Stimulated activated CD4-positive, alpha-beta T cell treated with anti-CD3 and anti-CD28 coated beads, Interleukin-12 subunit alpha, Interleukin-12 subunit beta, amount 100 ng/mL, for 24 hours (primary cell): Measurements from ENCODE around the gene ZNF609.
"Not testable (repeated sequence)": the region's sequence is repeated elsewhere in the genome, so short reads cannot be mapped to it uniquely, and the experiment has no call there.

ENCODE experiments used
- DNase-seq, 2 experiments: peaks; one replicate each; pipeline ENCODE4 v3.0.0-alpha.2; 2020; ENCODE audit warnings: low read depth in 2 of 2

Gene ZNF609

DNA sequence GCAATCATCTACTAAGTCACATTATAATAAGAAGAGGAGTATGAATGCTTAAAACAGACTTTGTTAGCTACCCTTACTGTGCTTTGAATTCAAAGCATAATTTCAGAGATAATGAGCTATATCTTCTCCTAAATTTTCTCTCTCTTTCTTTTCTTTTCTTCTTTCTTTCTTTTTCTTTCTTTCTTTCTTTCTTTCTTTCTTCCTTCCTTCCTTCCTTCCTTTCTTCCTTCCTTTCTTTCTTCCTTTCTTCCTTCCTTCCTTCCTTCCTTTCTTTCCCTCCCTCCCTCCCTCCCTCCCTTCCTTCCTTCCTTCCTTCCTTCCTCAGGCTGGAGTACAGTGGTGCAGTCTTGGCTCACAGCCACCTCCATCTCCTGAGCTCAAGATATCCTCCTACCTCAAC is 184.4 kb downstream of the ZNF609 start:
- DNase-seq: not testable (repeated sequence)

- no peak for DNase-seq
Measured at GRCh38 chr15:64645995-64646394, 185.6 kb downstream of the ZNF609 start.

DNA sequence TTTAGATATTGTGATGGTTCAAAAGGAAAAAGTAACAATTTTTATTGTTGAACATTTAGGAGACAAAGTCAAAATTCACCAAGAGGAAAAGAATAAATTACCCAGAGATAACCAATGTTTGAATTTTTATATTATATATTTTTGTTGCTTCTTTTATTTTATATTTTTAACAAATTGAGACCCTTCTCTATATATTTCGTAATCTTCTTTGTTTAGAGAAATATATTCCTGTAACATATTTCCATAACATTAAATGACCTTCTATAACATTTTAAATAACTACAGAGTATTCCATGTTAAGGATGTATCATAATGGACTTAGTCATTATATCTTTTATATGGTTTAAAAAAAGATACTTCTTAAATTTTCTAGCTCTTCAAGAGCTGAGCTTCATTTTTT is 187.0 kb downstream of the ZNF609 start:
- no peak for DNase-seq

DNA sequence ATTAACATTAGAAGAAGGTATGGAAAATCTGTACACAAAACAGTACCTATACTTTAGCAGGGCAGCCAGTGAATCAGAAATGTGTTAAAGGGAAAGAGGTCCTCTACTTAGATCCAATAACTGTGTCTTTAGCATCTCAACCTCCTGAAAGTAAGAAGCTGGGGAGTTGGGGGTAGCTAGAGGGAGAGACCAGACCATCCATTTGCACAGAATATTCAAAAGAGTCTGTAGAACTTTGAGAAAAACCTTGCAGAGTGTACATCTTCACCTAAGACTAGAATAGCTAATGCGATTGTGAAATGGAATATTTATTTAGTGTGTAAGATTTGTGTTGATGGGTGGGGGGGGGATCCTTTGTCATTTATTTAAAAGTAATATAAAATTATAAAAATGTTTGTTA is 190.2 kb downstream of the ZNF609 start:
- DNase-seq: no peak

- no peak for DNase-seq
Measured at GRCh38 chr15:64651601-64652191, 191.3 kb downstream of the ZNF609 start.

DNA sequence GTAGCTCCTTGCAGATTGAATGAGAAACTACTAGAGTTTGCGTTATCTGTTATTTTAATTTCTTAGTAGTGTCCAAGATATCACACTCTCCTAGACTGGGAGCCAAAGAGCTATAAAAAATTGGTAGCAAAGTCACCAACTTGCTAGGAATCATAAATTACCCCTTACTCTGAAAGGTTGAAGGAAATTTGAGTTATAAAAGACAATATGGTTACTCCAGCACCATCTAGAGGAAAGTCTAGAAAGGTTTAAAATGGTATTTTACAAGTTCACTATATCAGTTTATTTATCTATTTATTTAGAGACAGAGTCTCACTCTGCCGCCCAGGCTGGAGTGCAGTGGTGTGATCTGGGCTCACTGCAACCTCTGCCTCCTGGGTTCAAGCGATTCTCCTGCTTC is 193.4 kb downstream of the ZNF609 start:
- no peak for DNase-seq

- no peak for DNase-seq
Measured at GRCh38 chr15:64656508-64656907, 196.1 kb downstream of the ZNF609 start.

GRCh38 chr15:64665179-64665578 is 204.8 kb downstream of the ZNF609 start:
- DNase-seq: no peak

GRCh38 chr15:64667736-64668161 is 207.4 kb downstream of the ZNF609 start:
- no peak for DNase-seq

DNA sequence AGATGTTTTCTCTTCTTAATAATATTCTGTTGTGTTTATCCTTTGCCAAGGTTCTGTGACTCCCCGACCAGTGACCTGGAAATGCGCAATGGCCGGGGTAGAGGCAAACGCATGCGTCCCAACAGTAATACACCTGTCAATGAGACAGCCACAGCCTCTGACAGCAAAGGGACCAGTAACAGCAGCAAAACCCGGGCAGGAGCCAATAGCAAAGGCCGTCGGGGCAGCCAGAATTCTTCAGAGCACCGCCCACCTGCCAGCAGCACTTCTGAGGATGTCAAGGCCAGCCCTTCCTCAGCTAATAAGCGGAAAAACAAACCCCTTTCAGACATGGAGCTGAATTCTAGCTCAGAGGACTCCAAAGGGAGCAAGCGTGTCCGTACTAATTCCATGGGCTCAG is 213.5 kb downstream of the ZNF609 start:
- no peak for DNase-seq

DNA sequence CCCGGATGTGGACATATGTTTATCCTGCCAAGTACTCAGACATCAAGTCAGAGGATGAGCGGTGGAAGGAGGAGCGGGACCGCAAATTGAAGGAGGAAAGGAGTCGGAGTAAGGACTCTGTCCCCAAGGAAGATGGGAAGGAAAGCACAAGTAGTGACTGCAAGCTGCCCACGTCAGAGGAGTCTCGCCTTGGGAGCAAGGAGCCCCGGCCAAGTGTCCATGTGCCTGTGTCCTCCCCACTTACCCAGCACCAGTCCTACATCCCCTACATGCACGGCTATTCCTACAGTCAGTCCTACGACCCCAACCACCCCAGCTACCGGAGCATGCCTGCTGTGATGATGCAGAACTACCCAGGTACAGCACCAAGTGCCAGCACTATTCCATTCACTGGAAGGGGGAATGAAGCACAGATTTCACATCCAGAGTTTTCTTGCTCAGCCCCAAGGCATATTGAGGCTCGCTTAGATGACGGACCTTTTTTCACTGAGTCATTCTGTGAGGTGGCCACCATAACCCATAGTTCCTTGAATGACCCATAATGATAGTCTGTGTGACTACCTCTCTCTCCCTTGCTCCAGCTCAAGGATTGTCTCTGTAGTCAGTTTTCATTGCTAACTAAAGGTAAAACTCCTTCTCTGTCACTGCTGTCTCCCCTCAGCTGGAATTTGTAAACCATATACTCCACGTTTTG is 217.9 kb downstream of the ZNF609 start:
- no peak for DNase-seq

- DNase-seq: no peak
Measured at GRCh38 chr15:64680097-64680496, 219.7 kb downstream of the ZNF609 start.

DNA sequence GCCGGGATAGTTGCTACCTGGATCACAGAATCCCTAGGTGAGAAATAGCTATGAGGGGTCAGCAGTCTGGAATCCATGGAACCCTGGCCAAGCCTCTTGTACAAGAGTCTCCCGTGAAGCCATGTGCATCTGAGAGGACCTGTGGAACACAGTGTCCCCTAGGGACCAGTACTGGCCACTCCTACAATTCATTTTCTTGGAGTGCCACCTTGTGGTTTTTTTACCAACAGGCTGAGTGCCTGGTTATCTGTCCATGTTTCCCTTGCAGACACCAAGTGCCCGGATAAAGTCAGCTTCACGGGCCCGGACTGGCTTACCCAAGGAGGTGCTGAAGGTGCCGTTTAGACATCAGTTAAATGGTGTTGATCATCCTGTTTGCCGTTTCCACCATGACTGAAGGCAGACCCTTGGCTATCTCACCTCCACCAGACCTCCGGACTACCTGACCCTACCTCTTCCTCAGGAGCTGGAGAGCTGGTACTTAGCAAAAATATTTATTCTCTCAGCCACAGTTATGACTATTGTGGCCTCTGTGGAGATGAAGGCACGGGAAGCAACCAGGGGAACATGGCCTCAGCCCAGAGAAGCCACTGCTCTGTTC is 221.1 kb downstream of the ZNF609 start:
- no peak for DNase-seq

DNA sequence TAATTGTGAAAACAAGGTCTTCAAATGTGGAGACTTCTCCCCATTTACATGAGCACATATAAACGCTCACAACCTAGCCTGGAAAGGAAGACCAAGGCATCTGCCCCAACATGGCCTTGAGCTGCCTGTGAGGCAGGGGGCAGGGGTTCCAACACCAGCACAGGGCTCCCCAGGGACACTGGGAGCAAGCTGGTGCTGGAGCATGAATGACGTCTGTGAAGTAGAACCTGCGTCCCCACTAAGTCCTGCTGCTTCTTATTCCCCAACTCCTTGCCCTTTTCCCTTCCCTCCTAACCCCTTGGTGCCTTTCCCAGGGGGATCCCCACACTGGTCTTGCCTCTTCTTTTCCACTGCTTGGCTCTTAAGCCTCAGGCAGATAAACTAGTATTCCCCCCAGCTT is 221.9 kb downstream of the ZNF609 start:
- no peak for DNase-seq

GRCh38 chr15:64683378-64683777 is 223.0 kb downstream of the ZNF609 start:
- DNase-seq: no peak

DNA sequence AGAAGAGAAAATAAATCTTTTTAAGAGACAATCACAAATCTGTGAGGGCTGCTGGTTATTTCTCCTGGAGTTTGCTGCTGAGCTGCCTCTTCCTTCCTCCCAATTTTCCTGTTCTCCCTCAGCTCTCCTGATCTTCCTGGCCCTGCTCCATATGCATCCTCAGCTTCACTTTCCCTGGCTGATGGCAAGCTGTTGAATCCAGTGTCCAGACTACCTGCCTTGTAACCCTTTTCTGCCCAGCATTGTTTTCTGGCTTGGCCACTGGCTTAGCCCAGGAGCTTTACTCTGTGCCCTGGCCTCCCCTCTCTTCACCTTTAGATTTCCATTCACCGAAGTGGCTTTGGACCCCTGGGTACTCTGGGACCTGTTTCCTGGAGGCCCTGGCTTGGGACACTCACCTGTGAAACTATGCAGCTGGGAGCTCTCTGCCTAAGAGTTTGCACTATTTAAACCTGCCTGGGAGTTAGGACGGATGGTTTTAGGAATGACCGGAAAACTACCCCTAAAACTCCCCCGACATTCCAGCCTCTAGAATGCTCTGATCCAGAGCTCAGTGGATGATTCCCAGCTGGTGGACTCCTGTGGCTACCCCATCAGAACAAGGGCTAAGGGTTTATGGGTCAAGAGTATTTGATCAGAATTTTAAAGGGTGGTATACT is 225.0 kb downstream of the ZNF609 start:
- DNase-seq: no peak

GRCh38 chr15:64686130-64686735 is 225.9 kb downstream of the ZNF609 start:
- DNase-seq: no peak

- no peak for DNase-seq
Measured at GRCh38 chr15:64687172-64687571, 226.8 kb downstream of the ZNF609 start.

DNA sequence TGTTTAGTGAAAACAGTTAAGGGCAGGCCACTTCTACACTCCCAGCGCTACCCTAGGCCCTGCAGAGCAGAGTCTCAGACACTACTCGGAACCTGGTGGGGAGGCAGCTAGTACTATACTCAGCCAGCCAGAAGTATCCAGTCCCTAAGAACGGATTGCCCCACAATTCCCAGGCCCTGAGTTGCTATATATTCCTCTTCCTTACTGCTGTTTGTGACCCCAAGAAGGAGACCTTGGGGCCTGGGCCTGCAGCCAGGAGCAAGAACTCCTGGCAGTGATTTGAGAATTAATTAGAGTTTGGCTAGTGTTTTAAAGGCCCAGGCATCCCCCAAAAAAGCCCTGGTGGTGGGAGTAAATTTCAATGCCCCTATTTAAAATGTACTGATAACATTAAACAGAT is 227.3 kb downstream of the ZNF609 start:
- no peak for DNase-seq

GRCh38 chr15:64688770-64689169 is 228.4 kb downstream of the ZNF609 start:
- DNase-seq: no peak

DNA sequence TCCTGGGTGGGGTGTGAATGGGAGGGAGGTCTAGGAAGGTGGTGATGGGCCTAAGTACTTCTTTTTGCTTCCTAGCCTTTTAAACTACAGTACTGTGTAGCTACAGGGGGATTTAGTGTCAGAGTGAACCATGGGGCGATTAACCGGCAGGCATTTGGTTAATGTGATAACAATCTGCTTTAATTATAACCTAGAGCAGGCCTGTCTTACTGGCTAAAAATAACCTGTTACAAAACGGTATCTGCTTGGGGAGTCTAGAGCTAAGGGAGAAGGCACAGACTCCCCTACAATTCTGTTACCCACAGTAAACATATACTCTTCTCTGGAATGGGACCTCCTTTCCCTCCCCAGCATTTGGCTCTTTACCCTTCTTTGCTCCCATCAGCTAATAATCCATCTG is 229.6 kb downstream of the ZNF609 start:
- no peak for DNase-seq

GRCh38 chr15:64690578-64691296 is 230.4 kb downstream of the ZNF609 start:
- DNase-seq: no peak
